B cell (primary cell): ENCODE measurements around the gene DDAH1. TPM values are rescaled to one million over a fixed set of nuclear protein-coding genes. Genes with fewer than 3 reads are reported as not detected.

Experiments
- ATAC-seq: fragments of 200-7000 bp; cut with Tn5 transposase; one replicate; pipeline ENCODE4 v1.10.0; 2021; ENCODE audit warnings: low read depth, mild to moderate bottlenecking, moderate number of reproducible peaks, moderate library complexity
- CTCF ChIA-PET: fragments of 350-600 bp; sonication (Branson Sonifier 250); formaldehyde crosslinking; loops from one replicate; lab custom pipeline; 2021; ENCODE audit warnings: antibody characterized with exemption, inconsistent platforms; lab: Charles Lee
- POLR2A ChIA-PET: fragments of 350-600 bp; sonication (Branson Sonifier 250); formaldehyde crosslinking; loops from one replicate; lab custom pipeline; 2021; ENCODE audit warnings: antibody characterized with exemption; lab: Charles Lee
- DNase-seq: peaks from one replicate; pipeline ENCODE4 v3.0.0; 2013
- H2AFZ ChIP-seq: 2 replicates; pipeline ENCODE4 v1.6.1; 2012; ENCODE audit warnings: mild to moderate bottlenecking, low read depth, low read length; ENCODE audit not compliant: insufficient read depth, poor library complexity, severe bottlenecking
- H3K27ac ChIP-seq, 2 donors: 1 replicate in 1 of 2; 2 replicates in 1 of 2; pipeline ENCODE4 v1.5.1; 2012 to 2013; ENCODE audit warnings: low read length in 2 of 2, mild to moderate bottlenecking in 2 of 2, moderate library complexity in 1 of 2
- H3K27me3 ChIP-seq, 4 experiments: fragments of 200-600 bp in 1 of 4; sonication (generic) in 1 of 4; replicated peaks in 1 of 4; 1 replicate in 2 of 4; 2 replicates in 2 of 4; pipeline versions ENCODE4 v1.6.1 to v1.7.0; 2013 to 2016; ENCODE audit warnings: low read length in 3 of 4, mild to moderate bottlenecking in 2 of 4, mixed read lengths in 1 of 4, moderate library complexity in 1 of 4; ENCODE audit not compliant: insufficient read depth in 4 of 4, control insufficient read depth in 3 of 4; ENCODE audit errors: control extremely low read depth in 1 of 4
- H3K36me3 ChIP-seq, 2 experiments: replicated peaks in 1 of 2; 1 replicate in 1 of 2; 2 replicates in 1 of 2; pipeline versions ENCODE4 v1.6.1 to v1.7.1; 2013; ENCODE audit warnings: low read length in 1 of 2; ENCODE audit not compliant: insufficient read depth in 2 of 2, control insufficient read depth in 1 of 2; ENCODE audit errors: control extremely low read depth in 1 of 2, extremely low read depth in 1 of 2
- H3K4me1 ChIP-seq, 2 donors: fragments of 200-600 bp in 1 of 2; sonication (generic) in 1 of 2; 1 replicate in 1 of 2; 2 replicates in 1 of 2; pipeline versions ENCODE4 v1.5.1 to v1.6.1; 2013 to 2017; ENCODE audit warnings: low read length in 2 of 2; ENCODE audit not compliant: control insufficient read depth in 2 of 2, insufficient read depth in 2 of 2
- H3K4me2 ChIP-seq: replicated peaks from 2 replicates; pipeline ENCODE3; 2012; ENCODE audit warnings: mild to moderate bottlenecking, low read depth, low read length; ENCODE audit not compliant: poor library complexity, severe bottlenecking
- H3K4me3 ChIP-seq, 5 experiments: fragments of 200-600 bp in 1 of 5; sonication (generic) in 1 of 5; 1 replicate in 3 of 5; 2 replicates in 2 of 5; pipeline versions ENCODE4 v1.5.1 to v1.7.0; 2011 to 2016; ENCODE audit warnings: low read length in 4 of 5, mild to moderate bottlenecking in 4 of 5, low read depth in 2 of 5, control low read depth in 1 of 5, moderate library complexity in 1 of 5; ENCODE audit not compliant: insufficient read depth in 1 of 5; ENCODE audit errors: control extremely low read depth in 1 of 5, extremely low read depth in 1 of 5
- H3K79me2 ChIP-seq: fragments of 200-600 bp; sonication (generic); one replicate; pipeline ENCODE4 v1.6.0; 2016; ENCODE audit warnings: low read length; ENCODE audit not compliant: control insufficient read depth, insufficient read depth
- H3K9ac ChIP-seq: fragments of 200-600 bp; sonication (generic); 2 replicates; pipeline ENCODE4 v1.6.1; 2017; ENCODE audit warnings: mild to moderate bottlenecking, low read length, moderate library complexity
- H3K9me3 ChIP-seq, 3 donors: one replicate each; pipeline versions ENCODE4 v1.6.1 to v1.7.1; 2013; ENCODE audit warnings: low read length in 2 of 3; ENCODE audit not compliant: control insufficient read depth in 2 of 3, insufficient read depth in 1 of 3; ENCODE audit errors: control extremely low read depth in 1 of 3
- H4K20me1 ChIP-seq: 2 replicates; pipeline ENCODE4 v1.6.0; 2012; ENCODE audit warnings: mild to moderate bottlenecking, low read length; ENCODE audit not compliant: insufficient read depth, control insufficient read depth, poor library complexity, severe bottlenecking
- H3K27ac Mint-ChIP-seq: one replicate; pipeline ENCODE4 v1.8.0; 2021; ENCODE audit warnings: mixed read lengths
- H3K27me3 Mint-ChIP-seq: one replicate; pipeline ENCODE4 v1.8.0; 2021; ENCODE audit warnings: mixed read lengths
- H3K4me1 Mint-ChIP-seq: one replicate; pipeline ENCODE4 v1.8.0; 2021; ENCODE audit warnings: mixed read lengths
- H3K4me3 Mint-ChIP-seq: one replicate; pipeline ENCODE4 v1.8.0; 2021; ENCODE audit warnings: mixed read lengths
- H3K9me3 Mint-ChIP-seq: one replicate; pipeline ENCODE4 v1.8.0; 2022; ENCODE audit warnings: mixed read lengths; ENCODE audit not compliant: insufficient read depth
- CTCF ChIP-seq: fragments of 200-600 bp; IDR thresholded peaks from one replicate; pipeline ENCODE4 v1.8.0; 2022; ENCODE audit warnings: antibody characterized with exemption, mild to moderate bottlenecking
- EZH2 ChIP-seq: IDR thresholded peaks from 2 replicates; pipeline ENCODE4 v1.6.1; 2012; ENCODE audit warnings: borderline replicate concordance, low read depth, mild to moderate bottlenecking, moderate library complexity, low read length; ENCODE audit not compliant: insufficient read depth, poor library complexity, severe bottlenecking
- WGBS: methylation state at CpG from one replicate; pipeline ENCODE4 v1.1.5; 2013; ENCODE audit warnings: missing lambda C conversion rate; ENCODE audit not compliant: insufficient coverage; 5-methylcytosine and 5-hydroxymethylcytosine counted together
- intact Hi-C: fragments of 100-400 bp; cut with micrococcal nuclease; formaldehyde crosslinking; loops from one replicate; pipeline ENCODE4 v1.10.0; 2022
- polyA plus RNA-seq: library from polyadenylated mRNA; depleted of rRNA; stranded (reverse); fragments of >200 nt; gene quantifications from 2 replicates; pipeline ENCODE4 v1.2.3, GENCODE V29; 2012
- total RNA-seq, 2 donors: library from RNA; stranded (reverse); fragments of 120-200 nt in 1 of 2; gene quantifications; 1 replicate in 1 of 2; 2 replicates in 1 of 2; pipeline versions ENCODE4 v1.2.3 to v1.2.4, GENCODE V29; 2013 to 2022

The DDAH1 gene
- total and polyA plus RNA-seq, 2 donors (not counting 1 experiment from before 2014, with no cell fraction given): 0.04 TPM; not detected in 1

GRCh38 chr1:85378534-85378933 lies 86.4 kb downstream of the DDAH1 start:
- Histone ChIP-seq H3K27me3 (no peaks in the 10 kb centered on the region), H3K27ac (no peak overlapping the region), H2AFZ (no peak overlapping the region), H3K9ac (no peak overlapping the region), H3K36me3 (no peaks in the 10 kb centered on the region), H3K4me1 (no peaks in the 10 kb centered on the region), H3K4me2 (no peak overlapping the region), H3K79me2 (no peaks in the 10 kb centered on the region), H3K9me3 (peaks cover 0 to 3% (median 1%) of the 10 kb centered on the region in 3 donors), H4K20me1 (no peaks in the 10 kb centered on the region), H3K4me3 (no peak overlapping the region)
- Mint-ChIP-seq H3K9me3 (peaks cover 5% of the 10 kb centered on the region), H3K27me3 (no peaks in the 10 kb centered on the region), H3K4me1 (no peaks in the 10 kb centered on the region), H3K4me3 (no peak overlapping the region), H3K27ac (no peak overlapping the region)
- DNase-seq: no peak
- ChIA-PET POLR2A (no interaction called here), CTCF (no interaction called here)
- WGBS: 91% methylated on average over 1 of the region's 2 CpGs
- no peak for ATAC-seq
- no peak for TF ChIP-seq EZH2
- no peak for TF ChIP-seq CTCF
- intact Hi-C loops: no loop called here

GRCh38 chr1:85376356-85376755 lies 88.6 kb downstream of the DDAH1 start:
- no peaks in the 10 kb centered on the region for H3K27me3 ChIP-seq
- H3K27ac ChIP-seq: no peak overlapping the region
- no peaks in the 10 kb centered on the region for H3K9me3 ChIP-seq
- no peak overlapping the region for H3K4me2 ChIP-seq
- TF ChIP-seq CTCF: no peak
- H4K20me1 ChIP-seq: no peaks in the 10 kb centered on the region
- Mint-ChIP-seq H3K4me3 (no peak overlapping the region), H3K27me3 (no peaks in the 10 kb centered on the region), H3K27ac (no peak overlapping the region), H3K4me1 (peaks cover 2% of the 10 kb centered on the region), H3K9me3 (peaks cover 1% of the 10 kb centered on the region)
- DNase-seq: no peak
- no peak overlapping the region for H3K4me3 ChIP-seq
- no peaks in the 10 kb centered on the region for H3K36me3 ChIP-seq
- WGBS: no CpG with 5 or more reads among the region's 1 CpG
- H2AFZ ChIP-seq: no peak overlapping the region
- CTCF ChIA-PET: no interaction called here
- no peak overlapping the region for H3K9ac ChIP-seq
- ATAC-seq: no peak
- H3K4me1 ChIP-seq: no peaks in the 10 kb centered on the region
- intact Hi-C loops: no loop called here
- POLR2A ChIA-PET: no interaction called here
- H3K79me2 ChIP-seq: no peaks in the 10 kb centered on the region
